B cell (primary cell): ENCODE measurements around the gene PLEKHG4B. TPM values are rescaled to one million over a fixed set of nuclear protein-coding genes. Genes with fewer than 3 reads are reported as not detected.

Source experiments
- polyA plus RNA-seq: library from polyadenylated mRNA; depleted of rRNA; stranded (reverse); fragments of >200 nt; gene quantifications from 2 replicates; pipeline ENCODE4 v1.2.3, GENCODE V29; 2012
- small RNA-seq: library from RNA; depleted of rRNA; stranded (forward); fragments of <200 nt; gene quantifications from one replicate; pipeline ENCODE3, GENCODE V24; 2012; ENCODE audit warnings: low replicate concordance, low read depth; ENCODE audit not compliant: insufficient read length
- total RNA-seq, 2 donors: library from RNA; stranded (reverse); fragments of 120-200 nt in 1 of 2; gene quantifications; 1 replicate in 1 of 2; 2 replicates in 1 of 2; pipeline versions ENCODE4 v1.2.3 to v1.2.4, GENCODE V29; 2013 to 2022

The PLEKHG4B gene
- total and polyA plus RNA-seq, 2 donors (not counting 1 experiment from before 2014, with no cell fraction given): not detected

Small RNA genes lying within 50 kb of the gene (small RNA-seq; reads per million reads assigned to genes)
- gene RF00019: not detected

Other genes starting within 250 kb of the PLEKHG4B start
- gene LRRC14B, start 99.3 kb downstream of the PLEKHG4B start, total RNA-seq: not detected in 2 replicates
- 0.06 and 0.26 TPM in 2 replicates for gene LRRC14B, start 99.3 kb downstream of the PLEKHG4B start, polyA plus RNA-seq
- gene CCDC127, start 126.0 kb downstream of the PLEKHG4B start, total RNA-seq: 7.8 and 8.7 TPM in 2 replicates
- 1.4 and 1.8 TPM in 2 replicates for gene CCDC127, start 126.0 kb downstream of the PLEKHG4B start, polyA plus RNA-seq
- 137 and 143 TPM in 2 replicates for gene SDHA, start 126.2 kb downstream of the PLEKHG4B start, total RNA-seq
- gene SDHA, start 126.2 kb downstream of the PLEKHG4B start, polyA plus RNA-seq: 77.2 and 94.2 TPM in 2 replicates
- 114 and 120 TPM in 2 replicates for gene PDCD6, start 179.5 kb downstream of the PLEKHG4B start, total RNA-seq
- 139 and 162 TPM in 2 replicates for gene PDCD6, start 179.5 kb downstream of the PLEKHG4B start, polyA plus RNA-seq
- 1.7 and 1.8 TPM in 2 replicates for gene AHRR, start 229.5 kb downstream of the PLEKHG4B start, total RNA-seq
- 0.13 and 0.23 TPM in 2 replicates for gene AHRR, start 229.5 kb downstream of the PLEKHG4B start, polyA plus RNA-seq